GM12865 (cell line): Measurements from ENCODE around the gene SNRPA.

ENCODE experiments used
- DNase-seq: peaks from one replicate; pipeline ENCODE4 v3.0.0; 2010; ENCODE audit warnings: low read depth
- H3K4me3 ChIP-seq: 2 replicates; pipeline ENCODE4 v1.5.1; 2011; ENCODE audit warnings: mild to moderate bottlenecking, low read depth, low read length, control low read depth
- CTCF ChIP-seq: IDR thresholded peaks from 2 replicates; pipeline ENCODE4 v1.5.1; 2011; ENCODE audit warnings: low read length, control low read depth, low read depth, inconsistent platforms; ENCODE audit not compliant: insufficient read depth; ENCODE audit errors: missing control alignments

SNRPA gene

GRCh38 chr19:40705950-40706619, 44.9 kb upstream of the SNRPA start:
- TF ChIP-seq CTCF: no peak
- no peak for DNase-seq
- no peak overlapping the region for H3K4me3 ChIP-seq

GRCh38 chr19:40707615-40708014, 43.4 kb upstream of the SNRPA start:
- H3K4me3 ChIP-seq: no peak overlapping the region
- no peak for DNase-seq
- no peak for TF ChIP-seq CTCF

GRCh38 chr19:40709817-40710216, 41.2 kb upstream of the SNRPA start:
- DNase-seq: no peak
- H3K4me3 ChIP-seq: no peak overlapping the region
- no peak for TF ChIP-seq CTCF

GRCh38 chr19:40713939-40714338, 37.1 kb upstream of the SNRPA start:
- no peak overlapping the region for H3K4me3 ChIP-seq
- TF ChIP-seq CTCF: no peak
- no peak for DNase-seq

GRCh38 chr19:40714441-40715299, 36.3 kb upstream of the SNRPA start:
- H3K4me3 ChIP-seq: peak overlapping the region; percentile 85

GRCh38 chr19:40716031-40716481, 34.9 kb upstream of the SNRPA start:
- no peak for TF ChIP-seq CTCF
- DNase-seq: peak; percentile 58
- H3K4me3 ChIP-seq: peak overlapping the region; percentile 85

More at GRCh38 chr19:40714441-40715299, 36.3 kb upstream of the SNRPA start:
- peak; percentile 94 for DNase-seq
- no peak for TF ChIP-seq CTCF
